Gastroesophageal sphincter (tissue), 4 donors: ENCODE data around the gene EPHA8. TPM values are rescaled to one million over a fixed set of nuclear protein-coding genes. Genes with fewer than 3 reads are reported as not detected.

ENCODE experiments used
- ATAC-seq: fragments of 150-250 bp; one replicate; pipeline ENCODE4 v1.9.1; 2016; ENCODE audit warnings: mild to moderate bottlenecking, moderate library complexity
- H3K27ac ChIP-seq, 4 donors: fragments of 200-600 bp; sonication (generic) in 3 of 4; 1 replicate in 3 of 4; 2 replicates in 1 of 4; pipeline ENCODE4 v1.5.1; 2016 to 2019
- H3K27me3 ChIP-seq: fragments of 200-600 bp; sonication (generic); one replicate; pipeline ENCODE4 v1.5.1; 2019
- H3K36me3 ChIP-seq, 2 donors: fragments of 200-600 bp; sonication (generic); one replicate each; pipeline ENCODE4 v1.5.1; 2019; ENCODE audit warnings: control low read depth in 1 of 2
- H3K4me1 ChIP-seq, 3 donors: fragments of 200-600 bp; sonication (generic); 1 replicate in 2 of 3; 2 replicates in 1 of 3; pipeline ENCODE4 v1.5.1; 2016 to 2019; ENCODE audit warnings: control low read depth in 2 of 3
- H3K4me3 ChIP-seq, 2 donors: fragments of 200-600 bp; sonication (generic); one replicate each; pipeline ENCODE4 v1.5.1; 2019; ENCODE audit warnings: mild to moderate bottlenecking in 1 of 2, moderate library complexity in 1 of 2
- H3K9me3 ChIP-seq, 3 donors: fragments of 200-600 bp; sonication (generic); one replicate each; pipeline ENCODE4 v1.5.1; 2017 to 2019; ENCODE audit warnings: control low read depth in 2 of 3
- EP300 ChIP-seq: sonication (generic); formaldehyde crosslinking; IDR thresholded peaks from one replicate; pipeline ENCODE4 v1.6.1; 2017; ENCODE audit warnings: antibody characterized with exemption, mild to moderate bottlenecking
- POLR2A ChIP-seq, 2 donors: fragments of 450-650 bp; IDR thresholded peaks; one replicate each; pipeline ENCODE4 v1.6.1; 2017; ENCODE audit warnings: antibody characterized with exemption in 2 of 2, mild to moderate bottlenecking in 2 of 2, moderate library complexity in 1 of 2
- POLR2AphosphoS5 ChIP-seq: sonication (generic); formaldehyde crosslinking; IDR thresholded peaks from one replicate; pipeline ENCODE4 v1.6.1; 2017; ENCODE audit warnings: antibody characterized with exemption
- WGBS, 2 donors: methylation state at CpG; one replicate each; pipeline ENCODE4 v1.1.5; 2018; ENCODE audit warnings: low coverage in 1 of 2; 5-methylcytosine and 5-hydroxymethylcytosine counted together
- total RNA-seq, 4 donors: library from RNA; depleted of rRNA; stranded (reverse); fragments of >200 nt; gene quantifications; one replicate each; pipeline ENCODE4 v1.1.0, GENCODE V29; 2016
- TF ChIP-seq, protein P1 (sequence below), 4 experiments: fragments of 200-600 bp in 2 of 4; fragments of 450-650 bp in 2 of 4; sonication (generic) in 1 of 4; IDR thresholded peaks; one replicate each; pipeline ENCODE4 v1.5.1; 2017 to 2019; ENCODE audit warnings: antibody characterized with exemption in 4 of 4, mild to moderate bottlenecking in 2 of 4, moderate library complexity in 2 of 4

Gene EPHA8
- total RNA-seq, 4 donors from 2014 or later, result 0.08 to 0.37 (median 0.13) TPM; not detected in 1

GRCh38 chr1:22528451-22528850 lies 34.8 kb upstream of the EPHA8 start:
- Histone ChIP-seq H3K4me1 (peaks cover 5 to 46% (median 25%) of the 10 kb centered on the region in 3 donors), H3K27me3 (no peaks in the 10 kb centered on the region), H3K36me3 (peaks cover 0 to 42% of the 10 kb centered on the region in 2 donors), H3K4me3 (no peak overlapping the region), H3K9me3 (no peaks in the 10 kb centered on the region), H3K27ac (peak overlapping the region in 1 of 4 donors; percentile 24)
- no peak for ATAC-seq
- WGBS, 2 donors, result 98% methylated on average over 5 of the region's 7 CpGs; no CpG with 5 or more reads in 1 of the 2 donors
- TF ChIP-seq POLR2AphosphoS5, result no peak
- TF ChIP-seq EP300, result no peak
- TF ChIP-seq POLR2A (IDR thresholded peaks at IDR 0.05), result no peak
- TF ChIP-seq, protein P1, sequence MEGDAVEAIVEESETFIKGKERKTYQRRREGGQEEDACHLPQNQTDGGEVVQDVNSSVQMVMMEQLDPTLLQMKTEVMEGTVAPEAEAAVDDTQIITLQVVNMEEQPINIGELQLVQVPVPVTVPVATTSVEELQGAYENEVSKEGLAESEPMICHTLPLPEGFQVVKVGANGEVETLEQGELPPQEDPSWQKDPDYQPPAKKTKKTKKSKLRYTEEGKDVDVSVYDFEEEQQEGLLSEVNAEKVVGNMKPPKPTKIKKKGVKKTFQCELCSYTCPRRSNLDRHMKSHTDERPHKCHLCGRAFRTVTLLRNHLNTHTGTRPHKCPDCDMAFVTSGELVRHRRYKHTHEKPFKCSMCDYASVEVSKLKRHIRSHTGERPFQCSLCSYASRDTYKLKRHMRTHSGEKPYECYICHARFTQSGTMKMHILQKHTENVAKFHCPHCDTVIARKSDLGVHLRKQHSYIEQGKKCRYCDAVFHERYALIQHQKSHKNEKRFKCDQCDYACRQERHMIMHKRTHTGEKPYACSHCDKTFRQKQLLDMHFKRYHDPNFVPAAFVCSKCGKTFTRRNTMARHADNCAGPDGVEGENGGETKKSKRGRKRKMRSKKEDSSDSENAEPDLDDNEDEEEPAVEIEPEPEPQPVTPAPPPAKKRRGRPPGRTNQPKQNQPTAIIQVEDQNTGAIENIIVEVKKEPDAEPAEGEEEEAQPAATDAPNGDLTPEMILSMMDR (IDR thresholded peaks at IDR 0.05), result no peak

DNA sequence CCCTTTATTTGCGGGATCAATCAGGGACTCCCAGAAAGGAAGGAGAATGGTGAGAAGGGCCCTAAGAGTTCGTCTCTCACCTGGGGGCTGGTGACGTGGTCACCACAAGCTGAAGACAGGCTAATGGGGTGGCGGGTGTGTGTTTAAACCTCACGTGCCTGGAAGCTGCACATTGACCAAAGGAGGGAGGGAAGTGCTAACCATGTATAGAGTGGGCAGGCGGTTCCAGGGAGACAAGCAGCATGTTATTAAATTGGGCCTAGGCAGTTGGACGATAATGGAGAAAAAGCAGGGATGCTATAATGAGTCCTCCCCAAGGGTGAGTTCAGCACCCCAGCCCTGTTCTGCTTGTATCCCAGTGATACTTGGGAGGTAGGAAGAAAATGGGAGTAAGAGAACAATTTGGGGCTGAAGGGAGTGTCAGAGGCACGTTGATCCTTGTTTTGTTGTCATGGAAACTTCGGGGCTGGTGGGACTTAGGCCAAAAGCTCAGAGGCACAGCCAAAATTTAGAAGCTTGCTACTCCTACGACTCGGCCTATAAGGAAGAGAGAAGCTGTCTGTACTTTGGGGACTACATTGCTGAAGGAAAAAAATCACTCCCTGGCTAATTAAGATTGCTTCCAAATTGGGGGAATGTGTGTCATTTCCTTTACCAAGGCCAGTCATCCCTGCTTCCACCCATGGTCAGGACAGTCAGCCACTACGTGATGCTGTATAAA lies 33.2 kb upstream of the EPHA8 start:
- WGBS, 2 donors, result 20 to 31% methylated on average over 8 to 12 of the region's 12 CpGs

DNA sequence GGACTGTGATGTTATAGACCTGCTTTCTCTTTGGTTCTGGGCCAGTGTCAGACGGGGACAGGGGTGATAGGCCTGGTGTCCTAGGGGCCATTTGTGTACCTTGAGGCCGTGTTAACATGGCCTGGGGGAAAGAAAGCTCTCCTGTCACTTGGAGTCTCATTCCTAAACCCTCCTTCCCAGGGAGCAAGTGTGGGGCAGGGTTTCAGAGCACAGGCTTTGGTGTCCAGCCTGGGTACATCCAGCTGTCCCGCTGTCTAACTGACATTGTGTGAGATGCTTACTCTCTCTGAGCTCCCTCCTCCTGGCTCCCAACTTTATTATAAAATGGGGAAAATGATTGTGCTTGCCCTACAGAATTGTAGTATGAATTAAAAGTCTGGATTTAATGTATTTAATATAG lies 32.6 kb upstream of the EPHA8 start:
- Histone ChIP-seq H3K36me3 (peaks cover 0 to 20% of the 10 kb centered on the region in 2 donors), H3K4me3 (no peak overlapping the region), H3K27me3 (no peaks in the 10 kb centered on the region), H3K27ac (peak overlapping the region; percentile 12 to 75 (median 68)), H3K9me3 (no peaks in the 10 kb centered on the region), H3K4me1 (peaks cover 5 to 46% (median 25%) of the 10 kb centered on the region in 3 donors)
- no peak for ATAC-seq
- 65 to 86% methylated on average over 1 to 3 of the region's 3 CpGs for WGBS, 2 donors
- no peak for TF ChIP-seq POLR2AphosphoS5
- no peak for TF ChIP-seq POLR2A (IDR thresholded peaks at IDR 0.05)
- TF ChIP-seq, protein P1 (IDR thresholded peaks at IDR 0.05), result no peak
- TF ChIP-seq EP300, result no peak

More for the DNA sequence above, 33.2 kb upstream of the EPHA8 start:
- H3K27me3 ChIP-seq, result no peaks in the 10 kb centered on the region
- H3K27ac ChIP-seq, result peak overlapping the region; percentile 12 to 75 (median 68)
- no peak overlapping the region for H3K4me3 ChIP-seq
- peak; percentile 48 for ATAC-seq
- peaks cover 5 to 46% (median 25%) of the 10 kb centered on the region in 3 donors for H3K4me1 ChIP-seq
- H3K9me3 ChIP-seq, result no peaks in the 10 kb centered on the region
- peak; percentile 13 for TF ChIP-seq POLR2AphosphoS5
- TF ChIP-seq POLR2A (IDR thresholded peaks at IDR 0.05), result no peak
- TF ChIP-seq, protein P1 (IDR thresholded peaks at IDR 0.05), result no peak
- no peak for TF ChIP-seq EP300
- H3K36me3 ChIP-seq, result peaks cover 0 to 26% of the 10 kb centered on the region in 2 donors

DNA sequence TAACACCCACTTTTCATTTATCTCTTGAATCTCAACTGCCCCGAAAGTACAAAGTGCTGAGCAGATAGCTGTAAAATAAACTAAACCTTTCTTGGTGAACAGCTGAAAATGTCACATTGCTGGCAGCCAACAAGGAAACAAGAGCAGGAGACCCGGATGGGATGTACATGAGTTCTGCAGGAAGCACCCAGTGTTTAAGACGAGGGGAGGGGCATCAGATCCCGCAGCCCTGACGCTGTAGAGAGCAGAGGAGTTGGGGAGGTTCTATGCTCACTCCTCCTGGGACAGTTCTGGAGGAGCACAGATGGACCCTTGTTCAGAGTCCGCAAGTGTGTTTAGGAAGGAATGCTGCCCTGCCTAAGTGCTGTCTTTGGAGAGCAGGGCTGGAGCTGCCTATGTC lies 32.0 kb upstream of the EPHA8 start:
- ATAC-seq, result no peak
- TF ChIP-seq, protein P1 (IDR thresholded peaks at IDR 0.05), result no peak
- TF ChIP-seq POLR2AphosphoS5 (no peak), POLR2A (IDR thresholded peaks at IDR 0.05) (no peak), EP300 (no peak)

More for the DNA sequence above, 32.0 kb upstream of the EPHA8 start:
- WGBS, 2 donors, result 9 to 21% methylated on average over 3 to 6 of the region's 6 CpGs
- H3K4me1 ChIP-seq, result peaks cover 5 to 46% (median 25%) of the 10 kb centered on the region in 3 donors
- H3K27me3 ChIP-seq, result no peaks in the 10 kb centered on the region
- no peak overlapping the region for H3K4me3 ChIP-seq
- H3K27ac ChIP-seq, result peak overlapping the region in 3 of 4 donors; percentile 3 to 75 (median 66)
- H3K36me3 ChIP-seq, result peaks cover 0 to 14% of the 10 kb centered on the region in 2 donors
- H3K9me3 ChIP-seq, result no peaks in the 10 kb centered on the region
